HL-60 (cell line): ENCODE results near the gene CNPY3.
"Not testable (repeated sequence)": the region's sequence is repeated elsewhere in the genome, so short reads cannot be mapped to it uniquely, and the experiment has no call there.

Experiments
- GABPA ChIP-seq: IDR thresholded peaks from 2 replicates; pipeline ENCODE4 v1.6.1; 2012; ENCODE audit warnings: low read depth
- POLR2AphosphoS5 ChIP-seq: IDR thresholded peaks from 2 replicates; pipeline ENCODE4 v1.6.1; 2012; ENCODE audit warnings: low read depth
- SPI1 ChIP-seq: IDR thresholded peaks from 2 replicates; pipeline ENCODE4 v1.6.1; 2012; ENCODE audit warnings: low read depth, mild to moderate bottlenecking, borderline replicate concordance
- TF ChIP-seq, protein P1 (sequence below): IDR thresholded peaks from one replicate; pipeline ENCODE4 v1.5.1; 2011; ENCODE audit warnings: low read length, control low read depth, inconsistent platforms; ENCODE audit not compliant: insufficient read depth
- TF ChIP-seq, protein P2 (sequence below): IDR thresholded peaks from 2 replicates; pipeline ENCODE4 v1.6.1; 2012; ENCODE audit warnings: low read depth; ENCODE audit not compliant: insufficient replicate concordance

DNA sequence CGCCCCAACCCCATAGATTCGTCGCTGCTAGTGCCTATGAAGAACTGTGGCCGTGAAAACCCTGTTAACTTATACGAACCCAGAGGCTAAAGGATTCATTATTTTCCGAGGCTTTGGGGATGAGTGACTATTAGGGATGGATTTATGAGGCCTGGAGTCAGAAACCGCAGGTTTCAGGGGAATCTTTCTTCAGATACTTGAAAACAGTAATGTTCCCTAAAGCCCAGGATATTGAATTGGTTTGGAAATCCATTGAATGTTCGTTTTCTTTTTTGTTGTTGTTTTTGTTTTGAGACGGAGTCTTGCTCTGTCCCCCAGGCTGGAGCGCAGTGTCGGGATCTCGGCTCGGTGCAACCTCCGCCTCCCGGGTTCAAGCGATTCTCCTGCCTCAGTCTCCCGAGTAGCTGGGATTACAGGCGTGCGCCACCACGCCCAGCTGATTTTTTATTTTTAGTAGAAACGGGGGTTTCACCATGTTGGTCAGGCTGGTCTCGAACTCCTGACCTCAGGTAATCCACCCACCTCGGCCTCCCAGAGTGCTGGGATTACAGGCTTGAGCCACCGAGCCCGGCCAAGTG lies 49.0 kb upstream of the CNPY3 start:
- TF ChIP-seq, protein P1, sequence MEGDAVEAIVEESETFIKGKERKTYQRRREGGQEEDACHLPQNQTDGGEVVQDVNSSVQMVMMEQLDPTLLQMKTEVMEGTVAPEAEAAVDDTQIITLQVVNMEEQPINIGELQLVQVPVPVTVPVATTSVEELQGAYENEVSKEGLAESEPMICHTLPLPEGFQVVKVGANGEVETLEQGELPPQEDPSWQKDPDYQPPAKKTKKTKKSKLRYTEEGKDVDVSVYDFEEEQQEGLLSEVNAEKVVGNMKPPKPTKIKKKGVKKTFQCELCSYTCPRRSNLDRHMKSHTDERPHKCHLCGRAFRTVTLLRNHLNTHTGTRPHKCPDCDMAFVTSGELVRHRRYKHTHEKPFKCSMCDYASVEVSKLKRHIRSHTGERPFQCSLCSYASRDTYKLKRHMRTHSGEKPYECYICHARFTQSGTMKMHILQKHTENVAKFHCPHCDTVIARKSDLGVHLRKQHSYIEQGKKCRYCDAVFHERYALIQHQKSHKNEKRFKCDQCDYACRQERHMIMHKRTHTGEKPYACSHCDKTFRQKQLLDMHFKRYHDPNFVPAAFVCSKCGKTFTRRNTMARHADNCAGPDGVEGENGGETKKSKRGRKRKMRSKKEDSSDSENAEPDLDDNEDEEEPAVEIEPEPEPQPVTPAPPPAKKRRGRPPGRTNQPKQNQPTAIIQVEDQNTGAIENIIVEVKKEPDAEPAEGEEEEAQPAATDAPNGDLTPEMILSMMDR: not testable (repeated sequence)
- TF ChIP-seq, protein P2, sequence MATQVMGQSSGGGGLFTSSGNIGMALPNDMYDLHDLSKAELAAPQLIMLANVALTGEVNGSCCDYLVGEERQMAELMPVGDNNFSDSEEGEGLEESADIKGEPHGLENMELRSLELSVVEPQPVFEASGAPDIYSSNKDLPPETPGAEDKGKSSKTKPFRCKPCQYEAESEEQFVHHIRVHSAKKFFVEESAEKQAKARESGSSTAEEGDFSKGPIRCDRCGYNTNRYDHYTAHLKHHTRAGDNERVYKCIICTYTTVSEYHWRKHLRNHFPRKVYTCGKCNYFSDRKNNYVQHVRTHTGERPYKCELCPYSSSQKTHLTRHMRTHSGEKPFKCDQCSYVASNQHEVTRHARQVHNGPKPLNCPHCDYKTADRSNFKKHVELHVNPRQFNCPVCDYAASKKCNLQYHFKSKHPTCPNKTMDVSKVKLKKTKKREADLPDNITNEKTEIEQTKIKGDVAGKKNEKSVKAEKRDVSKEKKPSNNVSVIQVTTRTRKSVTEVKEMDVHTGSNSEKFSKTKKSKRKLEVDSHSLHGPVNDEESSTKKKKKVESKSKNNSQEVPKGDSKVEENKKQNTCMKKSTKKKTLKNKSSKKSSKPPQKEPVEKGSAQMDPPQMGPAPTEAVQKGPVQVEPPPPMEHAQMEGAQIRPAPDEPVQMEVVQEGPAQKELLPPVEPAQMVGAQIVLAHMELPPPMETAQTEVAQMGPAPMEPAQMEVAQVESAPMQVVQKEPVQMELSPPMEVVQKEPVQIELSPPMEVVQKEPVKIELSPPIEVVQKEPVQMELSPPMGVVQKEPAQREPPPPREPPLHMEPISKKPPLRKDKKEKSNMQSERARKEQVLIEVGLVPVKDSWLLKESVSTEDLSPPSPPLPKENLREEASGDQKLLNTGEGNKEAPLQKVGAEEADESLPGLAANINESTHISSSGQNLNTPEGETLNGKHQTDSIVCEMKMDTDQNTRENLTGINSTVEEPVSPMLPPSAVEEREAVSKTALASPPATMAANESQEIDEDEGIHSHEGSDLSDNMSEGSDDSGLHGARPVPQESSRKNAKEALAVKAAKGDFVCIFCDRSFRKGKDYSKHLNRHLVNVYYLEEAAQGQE: not testable (repeated sequence)
- TF ChIP-seq GABPA, SPI1, POLR2AphosphoS5: not testable (repeated sequence)
